Measurements from ENCODE around the gene NMUR1.
A peak's percentile ranks its signal among the peaks of the same experiment; 100 is the strongest.
"Not testable (repeated sequence)": the region's sequence is repeated elsewhere in the genome, so short reads cannot be mapped to it uniquely, and the experiment has no call there.

Gene NMUR1

GRCh38 chr2:231530099-231531011, at the start of gene NMUR1:
TSS of gene NMUR1 (minus strand) at chr2:231530445. CDS start at chr2:231530361, 84 bp downstream.
- DNase-seq = no peak

GRCh38 chr2:231579560-231579959, 49.3 kb upstream of the NMUR1 start:
- no peak for DNase-seq

DNA sequence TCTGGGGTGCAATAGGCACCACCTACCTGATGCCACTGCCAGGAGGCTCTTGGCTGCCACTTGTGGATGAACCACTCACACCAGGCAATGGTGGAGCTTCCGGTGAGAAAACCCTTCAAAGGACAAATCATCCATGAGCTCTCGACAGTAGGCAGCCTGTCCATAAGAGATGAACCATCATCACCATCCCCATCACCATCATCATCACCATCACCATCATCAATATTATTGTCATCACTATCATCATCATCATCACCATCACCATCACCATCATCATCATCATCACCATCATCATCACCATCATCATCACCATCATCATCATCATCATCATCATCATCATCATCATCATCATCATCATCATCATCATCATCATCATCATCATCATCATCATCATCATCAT, 48.4 kb upstream of the NMUR1 start:
- not testable (repeated sequence) for DNase-seq

DNA sequence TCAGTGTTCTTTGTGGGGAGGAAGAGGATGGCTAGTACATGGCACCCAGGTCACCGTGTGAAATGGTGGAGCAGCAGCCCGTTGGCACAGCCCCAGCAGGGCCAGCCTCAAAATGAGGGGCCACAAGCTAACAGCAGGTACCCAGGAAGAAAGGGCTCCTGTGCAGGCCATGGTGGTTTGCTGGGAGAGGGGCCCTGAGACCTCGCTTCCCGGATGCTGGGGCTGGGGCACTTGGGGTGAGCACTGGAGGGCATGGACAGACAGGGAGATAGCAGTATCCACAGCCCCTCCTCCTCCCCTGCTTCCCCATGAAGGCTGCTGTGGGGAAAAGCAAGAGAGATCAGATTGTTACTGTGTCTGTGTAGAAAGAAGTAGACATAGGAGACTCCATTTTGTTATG, 46.2 kb upstream of the NMUR1 start:
- no peak for DNase-seq

DNA sequence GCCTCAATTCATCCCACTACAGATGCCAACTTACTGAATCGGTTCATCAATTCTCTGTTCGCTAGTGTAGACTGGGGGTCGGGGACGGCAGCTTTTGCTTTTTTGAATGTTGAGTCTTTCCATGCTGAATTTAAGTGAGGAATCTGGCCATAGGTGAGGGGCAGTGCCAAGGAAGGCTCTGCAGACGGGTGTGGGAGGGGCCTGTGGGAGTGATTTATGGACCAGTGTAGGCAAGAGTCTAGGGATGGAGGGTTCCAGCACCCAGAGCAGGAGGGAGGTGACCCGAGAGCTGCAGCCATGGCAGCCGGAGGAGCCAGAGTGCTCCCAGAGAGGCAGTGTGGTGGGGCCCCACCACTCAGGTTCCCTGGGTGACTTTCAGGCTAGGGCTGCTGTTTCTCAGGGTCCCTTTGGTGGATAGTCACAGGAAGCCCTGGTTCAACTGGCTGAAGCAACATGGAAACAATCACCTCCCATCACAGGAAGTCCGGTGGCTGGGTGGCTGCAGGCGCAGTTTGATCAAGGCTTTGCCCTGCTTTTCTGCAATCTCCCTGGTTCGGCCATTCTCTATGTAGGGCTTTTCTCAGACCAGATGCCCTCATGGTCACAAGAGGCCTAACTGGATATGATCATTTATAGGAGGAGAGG, 45.5 kb upstream of the NMUR1 start:
- DNase-seq = no peak

DNA sequence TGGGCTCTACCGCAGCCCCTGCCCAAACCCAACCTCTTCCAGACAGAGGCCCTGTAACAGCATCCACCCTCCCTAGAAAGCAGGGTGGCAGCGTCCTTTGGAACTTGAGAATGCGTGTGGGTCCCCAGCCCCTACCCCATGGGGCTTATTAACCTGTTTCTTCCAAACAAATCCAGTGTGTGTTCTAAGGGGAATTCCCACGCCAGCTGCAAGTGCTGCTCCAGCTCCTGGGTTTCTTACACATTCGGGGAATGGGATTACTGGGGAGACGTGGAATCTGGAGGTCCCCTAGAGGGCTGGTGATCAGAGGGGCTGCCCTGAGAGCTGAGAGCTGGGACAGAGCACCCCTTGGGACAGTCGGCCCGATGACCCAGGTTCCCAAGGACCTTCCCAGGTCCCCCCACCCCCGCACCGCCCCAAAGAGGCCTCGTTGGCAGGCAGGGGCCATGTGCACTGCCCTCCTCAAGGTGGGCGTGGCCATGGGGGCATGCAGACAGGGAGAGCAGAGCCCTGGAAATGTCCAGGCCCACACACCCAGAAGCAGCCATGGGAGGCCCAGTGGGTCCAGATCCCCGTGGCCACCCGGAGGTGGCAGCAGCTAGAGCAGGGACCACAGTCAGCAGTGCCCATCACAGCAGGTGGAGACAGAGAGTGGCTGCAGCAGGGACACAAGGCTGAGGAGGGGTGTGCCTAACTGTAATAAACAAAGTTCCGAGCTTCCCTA, 43.6 kb upstream of the NMUR1 start:
- DNase-seq = no peak

GRCh38 chr2:231573096-231573495, 42.9 kb upstream of the NMUR1 start:
- DNase-seq = no peak

GRCh38 chr2:231571661-231572191, 41.5 kb upstream of the NMUR1 start:
- no peak for DNase-seq

GRCh38 chr2:231570915-231571314, 40.7 kb upstream of the NMUR1 start:
- not testable (repeated sequence) for DNase-seq

DNA sequence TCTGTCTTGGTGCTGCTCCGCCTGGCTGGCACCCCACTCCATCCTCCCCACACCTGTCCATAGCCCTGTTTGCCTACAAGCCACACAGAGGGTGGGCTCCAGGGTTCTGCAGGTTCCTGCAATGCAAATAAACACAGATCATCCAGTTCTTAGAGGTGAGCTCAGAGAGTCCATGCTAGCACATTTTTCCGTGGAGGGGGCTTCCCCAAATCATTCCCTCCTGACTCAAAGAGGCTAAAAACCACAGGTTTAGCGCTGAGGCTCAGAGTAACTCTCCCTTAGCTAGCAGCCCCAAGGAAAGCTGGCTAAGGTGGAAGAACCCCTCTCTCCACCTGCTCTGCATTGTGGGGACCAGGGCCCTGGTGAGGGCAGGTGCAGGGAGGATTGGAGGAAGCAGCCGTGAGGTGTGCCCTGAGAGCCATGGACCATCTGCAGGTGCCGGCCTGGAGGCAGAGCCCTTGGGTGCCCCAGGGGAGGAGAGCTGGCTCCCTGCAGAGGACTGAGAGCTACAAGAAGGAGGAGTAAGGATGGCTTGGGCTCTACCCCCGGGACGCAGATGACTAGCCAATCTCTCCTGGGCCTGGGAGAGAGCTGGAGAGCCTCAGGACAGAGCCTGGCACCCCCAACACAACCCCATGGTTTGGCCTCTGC, 38.7 kb upstream of the NMUR1 start:
- no peak for DNase-seq

DNA sequence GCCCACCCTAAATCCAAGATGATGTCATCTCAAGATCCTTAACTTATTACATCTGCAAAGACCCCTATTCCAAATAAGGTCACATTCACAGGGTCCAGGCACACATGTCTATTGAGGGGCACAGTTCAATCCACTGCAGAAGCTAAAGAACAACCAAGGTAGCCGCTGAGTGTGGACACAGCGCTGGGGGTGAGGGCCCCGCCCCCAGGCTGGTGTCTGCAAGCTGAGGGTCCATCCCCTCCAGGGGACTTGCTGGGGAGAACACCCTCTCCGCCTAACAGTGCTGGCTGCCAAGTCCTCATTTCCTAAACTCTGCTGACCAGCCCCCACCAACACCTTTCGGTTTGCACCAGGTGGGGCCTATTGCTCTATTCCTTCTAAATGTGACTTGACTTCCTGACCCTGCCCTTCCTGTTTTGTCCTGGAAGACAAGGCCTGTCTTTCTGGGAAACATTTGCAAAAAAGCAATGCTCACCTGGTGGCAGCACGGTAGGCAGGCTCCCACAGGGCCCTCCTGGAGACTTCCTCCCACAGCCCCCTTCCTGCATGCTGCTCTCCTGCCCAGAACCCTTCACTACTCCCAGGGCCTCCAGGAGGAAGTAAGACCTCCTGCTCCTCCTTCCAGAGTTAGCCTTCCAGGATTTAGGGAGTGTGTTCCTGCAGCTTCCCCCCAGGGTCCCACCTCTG, 38.0 kb upstream of the NMUR1 start:
- DNase-seq = no peak

DNA sequence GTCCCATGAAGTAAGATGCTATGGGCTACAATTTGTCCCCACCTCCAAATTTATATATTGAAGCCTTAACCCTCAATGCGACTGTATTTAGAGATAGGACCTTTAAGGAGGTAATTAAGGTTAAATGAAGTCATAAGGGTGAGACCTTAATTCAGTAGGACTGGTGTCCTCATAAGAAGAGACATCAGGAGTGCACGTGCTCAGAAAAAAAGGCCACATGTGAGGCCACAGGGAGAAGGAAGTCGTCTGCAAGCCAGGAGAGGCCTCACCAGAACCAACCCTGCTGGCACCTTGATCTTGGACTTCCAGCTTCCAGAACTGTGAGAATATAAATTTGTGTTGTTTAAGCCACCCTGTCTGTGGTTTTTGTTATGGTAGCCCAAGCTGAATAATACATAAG, 36.9 kb upstream of the NMUR1 start:
- DNase-seq = no peak

- DNase-seq = no peak
Measured at GRCh38 chr2:231565887-231566594, 35.8 kb upstream of the NMUR1 start.

DNA sequence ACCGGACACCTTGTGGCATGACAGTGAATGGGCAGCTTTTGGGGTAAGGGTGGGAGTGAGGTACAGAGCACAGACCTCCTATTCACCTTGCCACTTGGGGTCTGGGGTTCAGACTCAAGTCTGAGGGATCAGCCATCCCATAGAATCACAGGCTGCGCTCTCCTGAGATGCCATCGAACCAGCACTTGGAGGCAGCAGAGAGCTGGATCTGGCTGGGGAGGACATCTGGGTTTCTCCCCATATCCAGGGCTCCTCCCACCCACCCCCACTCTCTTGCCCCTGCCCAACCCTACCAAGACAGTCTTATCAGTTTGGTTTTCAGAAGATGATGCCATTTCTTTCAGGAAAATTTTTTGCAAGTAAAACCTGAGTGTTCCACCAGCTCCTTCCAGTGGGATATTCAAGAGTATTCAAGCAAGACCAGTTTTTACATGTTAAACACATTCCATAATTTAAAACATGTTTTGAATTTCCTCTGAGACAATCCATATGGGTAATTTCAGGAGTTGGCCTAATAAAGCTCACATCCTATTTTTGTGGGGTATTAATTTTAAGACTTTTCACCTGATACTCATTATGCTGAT, 33.2 kb upstream of the NMUR1 start:
- no peak for DNase-seq

- DNase-seq = peak; percentile 25
Measured at GRCh38 chr2:231557571-231558217, 27.4 kb upstream of the NMUR1 start.

GRCh38 chr2:231556981-231557380, 26.7 kb upstream of the NMUR1 start:
- no peak for DNase-seq

DNA sequence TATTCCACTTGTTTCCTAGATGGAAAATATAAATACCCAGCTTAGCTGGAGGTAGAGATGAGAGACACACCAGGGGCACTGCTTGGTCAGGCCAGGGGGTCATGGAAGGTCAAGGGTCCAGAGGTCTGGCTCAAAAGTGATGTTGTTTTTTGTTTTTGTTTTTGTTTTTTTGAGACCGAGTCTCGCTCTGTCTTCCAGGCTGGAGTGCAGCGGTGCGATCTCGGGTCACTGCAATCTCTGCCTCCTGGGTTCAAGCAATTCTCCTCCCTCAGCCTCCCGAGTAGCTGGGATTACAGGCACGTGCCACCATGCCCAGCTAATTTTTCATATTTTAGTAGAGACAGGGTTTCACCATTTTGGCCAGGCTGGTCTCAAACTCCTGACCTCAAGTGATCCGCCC, 26.3 kb upstream of the NMUR1 start:
- DNase-seq = not testable (repeated sequence)

GRCh38 chr2:231554748-231555545, 24.7 kb upstream of the NMUR1 start:
- DNase-seq = no peak

DNA sequence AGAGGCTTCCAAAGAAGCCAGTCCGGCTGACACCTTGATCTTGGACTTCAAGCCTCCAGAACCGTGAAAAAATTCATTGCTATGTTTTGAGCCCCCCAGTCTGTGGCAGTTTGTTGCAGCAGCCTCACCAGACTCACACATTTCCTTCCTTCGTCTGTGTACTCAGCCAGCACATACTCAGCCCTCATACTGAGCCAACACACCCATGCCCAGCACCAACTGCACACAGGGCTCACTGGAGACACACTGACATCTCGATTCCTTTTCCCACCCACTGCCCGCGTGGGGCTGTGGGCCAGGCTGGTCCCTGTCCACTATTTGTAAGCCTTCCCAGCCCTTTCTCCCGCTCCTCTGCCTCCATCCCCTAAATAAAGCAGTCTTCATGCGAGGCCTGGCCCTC, 24.1 kb upstream of the NMUR1 start:
- DNase-seq = no peak

- DNase-seq = no peak
Measured at GRCh38 chr2:231552752-231553151, 22.5 kb upstream of the NMUR1 start.
